ENCODE data around the gene SLC30A1.

- TF ChIP-seq ZNF589 (CRISPR knock-in tag; conservative IDR thresholded peaks at IDR 0.05) (no peak), CTCF (CRISPR knock-in tag; IDR thresholded peaks at IDR 0.05) (no peak), TMF1 (CRISPR knock-in tag; IDR thresholded peaks at IDR 0.05; ENCODE audit: low read depth) (no peak), ZNF333 (CRISPR knock-in tag; IDR thresholded peaks at IDR 0.05; ENCODE audit: borderline replicate concordance) (no peak), KLF16 (CRISPR knock-in tag; IDR thresholded peaks at IDR 0.05) (no peak), E2F1 (CRISPR knock-in tag; IDR thresholded peaks at IDR 0.05) (no peak), IRF1 (CRISPR knock-in tag; IDR thresholded peaks at IDR 0.05; ENCODE audit: low read depth) (no peak), FLYWCH1 (CRISPR knock-in tag; IDR thresholded peaks at IDR 0.05) (no peak), STAT6 (CRISPR knock-in tag; IDR thresholded peaks at IDR 0.05; ENCODE audit: borderline replicate concordance) (no peak)
- TF ChIP-seq, protein P1, sequence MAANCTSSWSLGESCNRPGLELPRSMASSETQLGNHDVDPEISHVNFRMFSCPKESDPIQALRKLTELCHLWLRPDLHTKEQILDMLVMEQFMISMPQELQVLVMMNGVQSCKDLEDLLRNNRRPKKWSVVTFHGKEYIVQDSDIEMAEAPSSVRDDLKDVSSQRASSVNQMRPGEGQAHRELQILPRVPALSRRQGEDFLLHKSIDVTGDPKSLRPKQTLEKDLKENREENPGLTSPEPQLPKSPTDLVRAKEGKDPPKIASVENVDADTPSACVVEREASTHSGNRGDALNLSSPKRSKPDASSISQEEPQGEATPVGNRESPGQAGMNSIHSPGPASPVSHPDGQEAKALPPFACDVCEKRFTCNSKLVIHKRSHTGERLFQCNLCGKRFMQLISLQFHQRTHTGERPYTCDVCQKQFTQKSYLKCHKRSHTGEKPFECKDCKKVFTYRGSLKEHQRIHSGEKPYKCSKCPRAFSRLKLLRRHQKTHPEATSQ (CRISPR knock-in tag; IDR thresholded peaks at IDR 0.05; ENCODE audit: borderline replicate concordance): no peak
- TF ChIP-seq, protein P2, sequence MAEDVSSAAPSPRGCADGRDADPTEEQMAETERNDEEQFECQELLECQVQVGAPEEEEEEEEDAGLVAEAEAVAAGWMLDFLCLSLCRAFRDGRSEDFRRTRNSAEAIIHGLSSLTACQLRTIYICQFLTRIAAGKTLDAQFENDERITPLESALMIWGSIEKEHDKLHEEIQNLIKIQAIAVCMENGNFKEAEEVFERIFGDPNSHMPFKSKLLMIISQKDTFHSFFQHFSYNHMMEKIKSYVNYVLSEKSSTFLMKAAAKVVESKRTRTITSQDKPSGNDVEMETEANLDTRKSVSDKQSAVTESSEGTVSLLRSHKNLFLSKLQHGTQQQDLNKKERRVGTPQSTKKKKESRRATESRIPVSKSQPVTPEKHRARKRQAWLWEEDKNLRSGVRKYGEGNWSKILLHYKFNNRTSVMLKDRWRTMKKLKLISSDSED (CRISPR knock-in tag; IDR thresholded peaks at IDR 0.05): no peak
Observed at GRCh38 chr1:211538287-211538686, 40.7 kb downstream of the SLC30A1 start.

Measured in HepG2 (cell line).